SW480 (cell line): ENCODE results near the gene SDF4.
"Not testable (repeated sequence)": the region's sequence is repeated elsewhere in the genome, so short reads cannot be mapped to it uniquely, and the experiment has no call there.

Experiments
- DNase-seq: peaks from one replicate; pipeline ENCODE4 v3.0.0-alpha.2; 2016; ENCODE audit warnings: low spot score

SDF4 gene

DNA sequence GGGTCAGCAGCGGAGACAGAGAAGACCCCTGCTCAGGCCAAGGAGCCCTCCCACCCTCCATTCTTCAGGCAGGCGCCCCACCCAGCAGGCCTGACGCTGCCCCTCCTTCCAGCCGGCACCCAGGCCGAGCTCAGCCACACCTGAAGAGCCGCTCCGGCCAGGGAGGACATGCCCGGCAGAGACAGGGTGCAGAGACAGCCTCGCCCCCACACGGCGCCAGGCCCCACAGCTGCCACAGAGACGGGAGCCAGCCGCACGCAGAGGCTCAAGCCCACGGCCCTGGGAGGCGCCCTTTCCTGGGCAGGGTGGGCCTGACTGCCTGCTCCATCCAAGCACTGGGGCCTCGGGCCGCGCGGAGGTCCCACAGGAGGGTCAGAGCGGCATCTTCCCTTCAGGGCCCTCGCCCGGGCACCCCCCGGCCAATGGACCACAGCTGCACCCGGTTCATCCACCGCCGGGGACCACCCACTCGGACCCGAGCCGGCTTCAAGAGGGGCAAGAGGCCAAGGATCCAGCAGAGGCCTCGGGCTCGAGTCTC lies 52.9 kb downstream of the SDF4 start:
- no peak for DNase-seq

DNA sequence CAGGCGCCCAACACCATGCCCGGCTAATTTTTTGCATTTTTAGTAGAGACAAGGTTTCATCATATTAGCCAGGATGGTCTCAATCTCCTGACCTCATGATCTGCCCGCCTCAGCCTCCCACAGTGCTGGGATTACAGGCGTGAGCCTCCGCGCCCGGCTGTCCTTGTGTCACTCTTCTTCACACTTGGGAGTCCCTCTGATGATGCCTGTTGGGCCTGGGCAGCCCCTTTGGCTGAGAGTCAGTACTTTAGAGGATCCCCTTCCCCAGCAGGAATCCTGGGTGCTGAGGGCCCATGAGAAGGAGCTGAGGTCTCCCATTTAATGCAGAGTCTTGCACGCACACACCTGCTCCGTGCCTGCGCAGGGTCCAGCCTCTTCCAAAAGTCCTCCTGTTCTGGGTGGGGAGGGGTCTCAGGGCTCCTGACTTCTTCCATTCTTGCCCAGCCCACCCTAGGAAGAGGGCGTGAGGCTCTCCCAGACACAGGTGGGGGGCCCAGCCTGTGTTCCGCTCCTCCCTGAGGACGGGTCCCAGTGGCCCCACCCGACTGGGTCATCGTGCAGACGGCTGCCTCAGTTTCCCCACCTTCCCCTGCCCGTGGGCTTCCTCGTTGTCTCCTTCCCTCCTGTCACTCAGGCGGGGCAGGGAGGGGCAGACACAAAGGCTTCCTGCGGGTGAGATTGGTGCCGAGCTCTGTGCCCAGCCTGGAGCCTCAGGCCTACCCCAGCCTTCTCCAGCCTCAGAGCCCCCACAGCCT lies 54.2 kb downstream of the SDF4 start:
- no peak for DNase-seq

DNA sequence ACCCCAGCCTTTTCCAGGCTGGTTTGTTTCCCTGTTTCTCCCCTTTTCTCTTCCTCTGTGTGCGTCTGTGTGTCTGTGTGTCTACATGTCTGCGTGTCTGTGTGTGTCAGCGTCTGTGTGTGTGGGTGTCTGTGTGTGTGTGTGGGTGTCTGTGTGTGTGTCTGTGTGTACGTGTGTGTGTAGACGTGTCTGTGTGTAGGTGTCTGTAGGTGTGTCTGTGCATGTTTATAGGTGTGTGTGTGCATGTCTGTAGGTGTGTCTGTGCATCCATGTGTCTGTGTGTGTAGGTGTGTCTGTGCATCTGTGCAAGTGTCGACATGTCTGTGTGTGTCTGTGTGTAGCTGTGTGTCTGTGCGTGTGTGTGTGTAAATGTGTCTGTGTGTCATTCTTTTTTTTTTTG lies 54.9 kb downstream of the SDF4 start:
- no peak for DNase-seq

DNA sequence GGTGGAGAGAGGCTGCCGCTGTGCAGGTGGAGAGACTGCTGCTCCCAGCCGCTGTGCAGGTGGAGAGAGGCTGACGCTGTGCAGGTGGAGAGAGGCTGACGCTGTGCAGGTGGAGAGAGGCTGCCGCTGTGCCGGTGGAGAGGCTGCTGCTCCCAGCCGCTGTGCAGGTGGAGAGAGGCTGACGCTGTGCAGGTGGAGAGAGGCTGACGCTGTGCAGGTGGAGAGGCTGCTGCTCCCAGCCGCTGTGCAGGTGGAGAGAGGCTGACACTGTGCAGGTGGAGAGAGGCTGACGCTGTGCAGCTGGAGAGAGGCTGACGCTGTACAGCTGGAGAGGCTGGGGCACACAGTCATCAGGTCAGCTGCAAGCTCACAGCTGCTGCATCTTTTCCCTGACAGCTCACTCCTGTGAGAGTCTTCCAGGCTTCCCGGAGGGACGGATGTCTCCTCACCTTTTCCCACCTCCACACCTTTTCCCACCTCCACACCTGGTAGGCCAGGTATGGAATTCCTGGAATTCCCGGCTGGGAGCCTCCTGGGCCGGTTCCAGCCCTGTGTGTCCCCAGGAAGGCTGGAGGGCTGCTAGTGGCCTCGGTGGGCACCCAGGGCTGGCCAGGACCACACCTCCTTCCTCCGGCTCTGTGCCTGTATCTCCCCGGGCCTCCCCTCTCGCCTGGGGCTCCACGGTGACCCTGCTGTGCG lies 55.6 kb downstream of the SDF4 start:
- not testable (repeated sequence) for DNase-seq

DNA sequence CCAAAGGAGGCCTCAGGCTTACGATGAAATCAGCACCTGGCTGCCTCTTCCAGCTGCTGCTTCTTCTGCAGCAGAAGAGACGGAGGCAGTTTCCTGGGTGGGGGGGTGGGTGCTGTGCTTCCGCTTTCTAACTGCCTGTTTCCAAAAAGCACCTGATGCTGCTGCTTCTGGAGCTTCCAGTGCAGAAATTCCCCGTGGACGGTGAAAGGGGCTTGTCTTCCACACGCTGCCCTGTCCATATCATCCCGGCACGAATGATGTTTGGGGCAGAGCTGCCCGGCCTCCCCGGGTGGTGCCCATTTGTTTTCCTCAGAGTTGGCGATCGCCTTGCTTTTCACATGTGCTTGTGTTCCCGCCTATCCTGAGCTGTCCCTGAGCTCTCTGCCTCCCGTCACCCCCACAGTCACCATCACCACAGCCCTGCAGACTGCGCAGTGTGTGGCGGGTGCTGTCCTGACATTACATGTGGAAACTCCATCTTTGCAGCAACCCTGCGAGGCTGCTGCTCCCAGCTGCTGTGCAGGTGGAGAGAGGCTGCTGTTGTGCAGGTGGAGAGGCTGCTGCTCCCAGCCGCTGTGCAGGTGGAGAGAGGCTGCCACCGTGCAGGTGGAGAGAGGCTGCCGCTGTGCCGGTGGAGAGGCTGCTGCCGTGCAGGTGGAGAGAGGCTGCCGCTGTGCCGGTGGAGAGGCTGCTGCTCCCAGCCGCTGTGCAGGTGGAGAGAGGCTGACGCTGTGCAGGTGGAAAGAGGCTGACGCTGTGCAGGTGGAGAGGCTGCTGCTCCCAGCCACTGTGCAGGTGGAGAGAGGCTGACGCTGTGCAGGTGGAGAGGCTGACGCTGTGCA lies 56.4 kb downstream of the SDF4 start:
- DNase-seq, result no peak

DNA sequence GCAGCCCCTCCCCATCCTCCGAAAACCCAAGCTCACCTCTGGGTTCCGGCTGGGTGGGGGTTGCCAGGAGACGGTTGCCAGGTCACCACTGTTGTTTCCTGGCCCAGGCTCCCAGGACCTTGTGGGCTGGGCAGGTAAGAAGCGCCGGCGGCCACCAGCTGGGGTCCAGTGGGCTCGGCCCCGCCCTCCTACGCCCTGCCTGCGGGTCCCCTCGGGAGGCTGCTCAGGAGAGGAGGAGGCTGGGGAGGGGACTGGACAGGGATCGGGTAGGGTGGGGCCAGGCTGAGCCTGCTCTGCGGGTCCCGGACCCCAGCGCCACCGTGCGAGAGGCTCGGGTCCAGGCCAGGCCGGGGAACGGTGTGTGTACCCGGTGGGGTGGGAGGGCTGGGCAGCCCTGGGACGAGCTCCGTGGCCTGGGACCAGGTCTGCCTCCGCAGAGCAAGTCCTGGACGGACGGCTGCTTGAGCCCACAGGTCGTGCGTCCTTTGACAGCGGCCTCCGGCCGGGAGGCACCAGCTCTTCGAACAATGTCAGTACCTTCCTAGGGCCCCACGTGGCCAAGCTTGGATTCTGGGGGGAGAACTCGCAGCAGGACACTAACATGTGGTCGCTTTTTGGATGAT lies 57.9 kb downstream of the SDF4 start, which contains the start of gene TTLL10:
Gene TTLL10 (plus strand): TSS at position 88 of the 623 bp plus-strand sequence. CDS start 5,336 bp downstream, outside the sequence.
- DNase-seq, result no peak

DNA sequence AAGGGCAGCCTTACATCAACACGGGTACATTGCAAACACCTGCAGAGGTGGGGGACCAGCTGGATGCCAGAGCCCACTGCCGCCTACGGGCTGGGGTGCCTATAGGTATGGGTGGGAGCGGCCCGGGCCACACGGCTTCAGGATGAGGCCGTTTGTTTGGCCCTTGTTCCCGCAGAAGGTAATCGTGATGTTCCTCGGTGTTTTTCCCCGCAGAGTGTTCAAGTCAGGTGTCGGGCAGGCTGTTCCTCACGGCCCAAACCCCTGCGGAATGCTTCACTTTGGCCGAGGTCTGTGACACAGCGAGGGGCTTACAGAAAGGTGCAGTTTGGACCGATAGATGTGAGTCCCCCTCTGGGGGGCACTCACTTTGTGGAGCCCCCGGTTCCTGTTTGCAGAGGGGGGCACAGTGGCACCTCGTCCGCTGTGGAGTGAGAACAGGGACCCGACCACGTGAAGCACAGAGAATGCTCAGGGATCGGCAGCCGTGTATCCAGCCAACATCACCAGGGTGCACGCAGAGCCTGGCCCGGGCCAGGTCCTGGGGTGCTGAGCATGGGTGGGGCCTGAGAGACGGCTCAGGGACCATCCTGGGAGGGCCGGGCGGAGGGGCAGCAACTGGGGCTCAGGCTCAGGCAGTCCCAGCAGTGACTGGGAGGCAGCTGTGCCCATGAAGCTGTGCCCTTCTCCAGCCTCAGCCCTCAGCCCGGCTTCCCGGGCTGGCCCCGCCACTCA lies 58.6 kb downstream of the SDF4 start:
- no peak for DNase-seq

DNA sequence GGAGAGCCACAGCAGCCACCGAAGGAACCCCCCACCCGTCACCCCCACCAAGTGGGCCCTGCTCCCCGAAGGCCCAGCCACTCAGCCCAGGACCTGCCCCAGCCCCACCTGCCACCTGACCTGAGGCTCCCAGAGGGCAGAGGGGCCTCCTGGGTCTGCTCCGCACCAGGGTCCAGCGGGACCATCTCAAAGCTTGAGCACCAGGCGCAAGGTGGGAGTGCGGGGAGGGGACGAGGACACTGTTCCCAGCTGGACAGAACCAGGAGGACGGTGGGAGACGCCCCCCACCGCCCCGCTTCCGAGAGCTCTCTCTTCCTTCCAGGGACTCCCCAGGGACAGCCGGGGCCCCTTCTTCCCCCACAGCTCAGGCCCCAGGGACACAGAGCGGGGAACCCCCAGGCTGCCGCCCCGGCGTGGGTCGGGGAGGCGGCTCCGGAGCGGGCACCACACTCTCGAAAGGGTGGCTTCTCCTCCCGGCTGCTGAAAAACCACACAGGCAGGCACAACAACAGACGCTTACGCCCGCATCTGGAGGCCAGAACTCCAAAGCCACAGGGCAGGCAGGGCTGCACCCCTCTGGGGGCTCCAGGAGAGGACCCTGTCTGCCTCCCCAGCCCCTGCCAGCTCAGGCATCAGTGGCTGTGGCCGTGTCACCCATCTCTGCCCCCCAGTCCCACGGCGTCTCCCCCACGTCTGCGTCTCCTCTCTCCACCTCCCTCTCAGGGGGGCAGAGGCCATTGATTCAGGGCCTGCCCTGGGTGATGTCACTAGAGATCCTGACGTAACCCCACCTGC lies 60.1 kb downstream of the SDF4 start:
- no peak for DNase-seq

DNA sequence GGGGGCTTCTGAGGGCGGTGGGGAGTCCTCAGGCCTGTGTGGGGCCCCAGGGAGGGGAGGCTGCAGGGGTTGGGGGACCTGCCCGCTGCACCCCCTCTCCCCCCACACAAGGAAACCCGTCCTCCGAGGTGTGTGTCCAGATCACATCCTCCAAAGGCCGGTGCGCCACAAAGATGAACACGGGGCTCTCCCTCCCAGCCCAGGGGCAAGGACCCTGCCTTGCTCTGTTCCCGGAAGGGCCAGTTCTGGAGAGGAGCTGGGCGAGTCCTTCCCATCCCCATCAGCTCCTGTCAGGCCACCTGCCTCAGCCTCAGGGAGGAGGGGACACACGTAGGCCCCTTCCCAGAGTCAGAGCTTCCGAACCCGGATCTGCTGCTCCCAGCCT lies 60.6 kb downstream of the SDF4 start:
- no peak for DNase-seq

DNA sequence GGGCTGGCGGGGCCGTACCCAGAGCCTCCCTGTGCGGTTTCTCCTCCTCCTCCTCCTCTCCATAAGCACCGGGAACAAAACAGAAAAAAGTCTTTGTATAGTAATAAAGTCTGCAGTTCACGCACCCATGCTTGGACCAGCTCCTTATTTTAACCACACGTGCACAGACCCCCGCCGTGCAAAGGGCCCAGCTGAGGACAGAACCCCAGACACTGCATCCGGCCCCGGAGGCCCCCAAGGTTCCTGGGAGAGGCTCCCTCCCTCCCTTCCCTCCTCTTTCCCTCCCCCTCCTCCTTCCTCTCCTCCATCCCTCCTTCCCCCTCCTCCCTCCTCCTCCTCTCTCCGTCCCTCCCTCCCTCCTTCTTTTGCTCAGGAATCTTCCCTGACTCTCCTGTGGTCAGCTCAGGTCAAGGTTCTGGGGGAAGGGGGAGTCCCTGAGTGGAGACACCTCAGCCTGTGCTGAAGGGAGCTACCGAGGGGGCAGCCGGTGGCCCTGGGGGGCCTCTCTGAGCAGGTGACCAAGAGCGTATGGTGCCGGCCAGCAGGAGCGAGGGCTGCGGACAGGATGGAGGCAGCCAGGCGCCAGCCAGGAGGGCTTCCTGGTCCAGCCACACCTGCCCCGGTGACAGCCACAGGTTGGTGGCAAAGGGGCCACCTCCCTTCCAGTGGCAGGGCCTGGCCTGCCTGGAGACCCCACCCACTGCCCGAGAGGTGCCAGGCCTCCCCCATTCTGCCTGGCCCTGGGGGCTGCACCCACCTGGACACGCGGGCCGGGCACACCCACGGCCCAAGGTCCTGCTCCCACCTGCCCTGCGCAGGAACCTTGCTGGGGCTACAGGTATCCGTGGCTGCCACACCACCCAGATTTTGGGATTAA lies 61.3 kb downstream of the SDF4 start:
- DNase-seq, result no peak

DNA sequence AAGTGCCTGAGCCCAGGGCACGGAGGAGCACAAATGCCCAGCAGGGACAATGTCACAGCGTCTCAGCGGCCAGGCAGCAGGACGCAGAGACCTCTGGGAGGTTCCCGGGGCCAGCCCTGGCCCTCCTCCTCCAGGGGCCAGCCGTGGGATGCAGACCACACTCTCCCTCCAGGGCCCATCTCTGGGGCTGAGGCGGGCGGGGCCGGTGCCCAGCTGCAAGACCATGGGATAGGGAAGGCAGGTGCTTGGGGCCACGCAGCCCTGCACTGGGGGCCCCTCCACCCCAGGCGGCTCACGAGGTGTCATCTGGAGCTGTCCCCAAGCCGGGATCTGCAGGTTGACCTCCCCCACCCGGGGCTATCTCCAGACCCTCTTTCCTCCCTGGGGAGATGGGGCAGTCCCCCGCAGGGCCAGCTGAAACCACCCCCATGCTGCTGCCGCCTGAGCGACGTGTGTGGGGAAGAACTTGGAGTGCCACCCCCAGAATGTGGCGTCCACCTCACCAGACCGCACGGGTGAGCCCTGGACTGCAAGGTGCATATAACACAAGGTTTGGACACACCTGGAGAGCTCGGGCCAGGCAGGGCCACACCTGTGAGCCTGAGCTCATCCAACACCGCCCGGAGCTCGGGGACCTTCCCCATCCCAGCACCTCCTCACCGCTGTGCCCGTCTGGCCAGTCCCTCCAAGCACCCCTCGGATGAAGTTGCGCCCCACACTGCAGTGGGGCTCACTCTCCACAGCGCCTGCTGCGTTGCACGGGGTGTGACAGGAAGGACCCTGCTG lies 62.2 kb downstream of the SDF4 start:
- DNase-seq, result no peak

DNA sequence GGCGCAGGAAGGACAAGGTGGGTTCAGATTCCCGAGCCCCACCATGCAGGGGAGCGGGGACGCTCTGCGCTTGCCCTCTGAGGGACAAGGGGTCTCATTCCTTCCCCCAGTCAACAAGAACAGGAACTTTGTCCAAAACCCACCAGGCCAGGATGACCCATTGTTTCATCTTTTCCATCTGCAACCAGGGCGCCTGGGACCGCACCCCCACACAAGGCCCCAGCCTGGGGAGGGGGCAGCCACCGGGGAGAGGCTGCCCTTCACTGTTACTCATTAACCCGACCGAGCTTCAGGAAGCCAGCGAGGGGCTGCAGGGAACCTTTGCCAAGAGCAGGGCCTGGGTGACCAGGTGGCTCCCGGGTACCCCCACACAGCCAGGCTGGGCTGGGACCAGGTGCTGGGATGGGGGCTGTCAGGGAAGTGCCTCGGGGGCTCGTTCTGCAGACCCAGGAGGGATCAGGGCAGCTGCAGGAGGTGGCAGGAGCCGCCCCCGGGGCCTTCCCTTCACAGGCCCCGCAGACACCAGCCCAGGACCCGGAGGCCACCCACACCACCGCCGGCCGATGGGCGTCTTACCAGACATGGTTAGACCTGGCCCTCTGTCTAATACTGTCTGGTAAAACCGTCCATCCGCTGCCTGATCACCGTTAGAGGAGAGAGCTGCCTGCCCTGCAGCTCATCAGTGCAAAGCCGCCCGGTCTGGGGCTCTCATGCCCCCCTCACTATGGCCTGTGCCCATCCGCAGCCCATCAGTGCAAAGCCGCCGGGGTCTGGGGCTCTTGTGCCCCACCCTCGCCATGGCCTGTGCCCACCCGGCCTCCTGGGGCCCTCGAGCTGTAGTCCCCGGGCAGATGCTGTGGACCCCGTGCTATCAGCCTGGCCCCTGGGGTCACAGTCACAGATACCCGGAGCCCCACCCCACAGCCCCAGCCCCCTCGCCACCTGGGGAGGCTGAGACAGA lies 63.1 kb downstream of the SDF4 start:
- DNase-seq, result no peak

DNA sequence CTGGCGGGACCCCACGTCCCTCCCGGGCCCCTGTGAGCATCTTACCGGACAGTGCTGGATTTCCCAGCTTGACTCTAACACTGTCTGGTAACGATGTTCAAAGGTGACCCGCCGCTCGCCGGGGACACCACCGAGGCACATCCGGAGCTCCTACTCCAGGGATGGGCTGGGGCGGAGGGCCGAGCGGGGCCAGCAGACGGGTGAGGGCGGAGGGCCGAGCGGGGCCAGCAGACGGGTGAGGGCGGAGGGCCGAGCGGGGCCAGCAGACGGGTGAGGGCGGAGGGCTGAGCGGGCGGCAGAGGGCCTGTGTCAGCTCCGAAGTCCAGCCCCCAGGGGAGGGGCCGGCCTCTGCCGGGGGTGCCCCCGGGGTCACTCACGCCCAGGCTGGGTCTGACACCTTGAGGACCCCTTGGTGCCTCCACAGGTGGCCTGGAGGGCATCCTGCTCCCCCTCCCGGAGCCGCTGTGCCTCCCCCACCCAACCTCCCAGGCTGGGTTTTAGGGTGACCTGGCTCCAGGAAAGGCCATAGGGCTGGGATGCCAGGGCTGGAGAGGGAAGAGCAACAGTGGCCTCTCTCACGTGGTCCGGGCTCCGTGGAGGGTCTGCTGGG lies 63.9 kb downstream of the SDF4 start:
- DNase-seq, result no peak

DNA sequence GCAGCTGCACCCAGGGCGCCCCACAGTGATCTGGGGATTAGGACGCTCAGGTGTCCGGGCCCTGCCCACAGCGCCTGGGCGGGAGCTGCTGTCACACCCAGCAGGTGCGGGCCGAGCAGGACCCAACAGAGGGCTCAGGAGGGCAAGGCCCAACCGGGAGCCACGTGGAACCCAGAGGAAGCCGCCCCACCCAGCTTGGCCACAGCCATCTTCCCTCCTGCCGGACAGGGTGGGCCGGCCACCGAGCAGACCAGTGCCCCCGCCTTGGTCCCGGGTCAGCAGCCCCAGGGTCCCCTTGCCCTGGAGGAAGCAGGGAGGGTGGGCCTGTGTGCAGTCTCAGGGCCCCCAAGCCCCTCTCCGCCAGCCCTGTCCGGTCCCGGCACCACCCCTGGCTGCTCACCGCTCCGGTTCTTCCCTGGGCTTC lies 64.4 kb downstream of the SDF4 start:
- no peak for DNase-seq
